Esophagus squamous epithelium (tissue), 5 donors: ENCODE data around the gene COL6A2. TPM values are rescaled to one million over a fixed set of nuclear protein-coding genes. Genes with fewer than 3 reads are reported as not detected.
A peak's percentile ranks its signal among the peaks of the same experiment; 100 is the strongest.

Source experiments
- DNase-seq: peaks from one replicate; lab custom pipeline; 2025; lab: John Stamatoyannopoulos, UW
- H3K27ac ChIP-seq, 4 donors: fragments of 200-600 bp; sonication (generic); one replicate each; pipeline ENCODE4 v1.5.1; 2016 to 2019; ENCODE audit warnings: mild to moderate bottlenecking in 1 of 4
- H3K27me3 ChIP-seq, 4 donors: fragments of 200-600 bp; sonication (generic); 1 replicate in 3 of 4; 2 replicates in 1 of 4; pipeline versions ENCODE4 v1.5.1 to v1.6.0; 2017 to 2021; ENCODE audit warnings: antibody characterized with exemption in 1 of 4
- H3K36me3 ChIP-seq, 3 donors: fragments of 200-600 bp; sonication (generic); one replicate each; pipeline ENCODE4 v1.5.1; 2016 to 2019
- H3K4me1 ChIP-seq, 3 donors: fragments of 200-600 bp; sonication (generic); one replicate each; pipeline ENCODE4 v1.5.1; 2017 to 2019
- H3K4me3 ChIP-seq, 4 donors: fragments of 200-600 bp; sonication (generic); 1 replicate in 3 of 4; 2 replicates in 1 of 4; pipeline ENCODE4 v1.5.1; 2016 to 2019; ENCODE audit warnings: mild to moderate bottlenecking in 2 of 4, moderate library complexity in 1 of 4
- H3K9me3 ChIP-seq, 3 donors: fragments of 200-600 bp; sonication (generic); one replicate each; pipeline ENCODE4 v1.5.1; 2016 to 2019
- CTCF ChIP-seq, 6 experiments: fragments of 450-650 bp in 4 of 6; fragments of 200-600 bp in 2 of 6; sonication (generic) in 2 of 6; IDR thresholded peaks; one replicate each; pipeline ENCODE4 v1.5.1; 2016 to 2019; ENCODE audit warnings: antibody characterized with exemption in 6 of 6, mild to moderate bottlenecking in 4 of 6, moderate library complexity in 4 of 6
- POLR2A ChIP-seq, 4 donors: fragments of 450-650 bp; IDR thresholded peaks; one replicate each; pipeline ENCODE4 v1.6.1; 2017; ENCODE audit warnings: antibody characterized with exemption in 4 of 4, mild to moderate bottlenecking in 4 of 4, moderate library complexity in 3 of 4
- WGBS, 2 donors: methylation state at CpG; one replicate each; pipeline ENCODE4 v1.1.5; 2018; 5-methylcytosine and 5-hydroxymethylcytosine counted together
- intact Hi-C: fragments of 100-400 bp; cut with DNase I; formaldehyde crosslinking; loops from one replicate; pipeline ENCODE4 v1.15.0; 2022
- total RNA-seq, 4 donors: library from RNA; depleted of rRNA; stranded (reverse); fragments of >200 nt; gene quantifications; one replicate each; pipeline ENCODE4 v1.1.0, GENCODE V29; 2016
- donor health status: DM: yes; HTN: yes; CAD: no.

The COL6A2 gene
- total RNA-seq, 4 donors from 2014 or later: 23.0 to 328 (median 62.0) TPM

- peak overlapping the region; percentile 46 to 96 (median 86) for H3K27ac ChIP-seq
- H3K4me1 ChIP-seq: peaks cover 9 to 63% (median 37%) of the 10 kb centered on the region in 3 donors
- TF ChIP-seq POLR2A (IDR thresholded peaks at IDR 0.05) (no peak), CTCF (IDR thresholded peaks at IDR 0.05) (no peak)
- no peak for DNase-seq
- intact Hi-C loops: no loop called here
- H3K4me3 ChIP-seq: no peak overlapping the region
- H3K9me3 ChIP-seq: no peaks in the 10 kb centered on the region
- peaks cover 0 to 40% (median 0%) of the 10 kb centered on the region in 4 donors for H3K27me3 ChIP-seq
- H3K36me3 ChIP-seq: no peaks in the 10 kb centered on the region
- WGBS, 2 donors: 31 to 35% methylated on average over 9 to 12 of the region's 12 CpGs
Observed at GRCh38 chr21:46054451-46054881, 43.4 kb upstream of the COL6A2 start.

GRCh38 chr21:46055863-46056281, 42.0 kb upstream of the COL6A2 start:
- no peak for DNase-seq
- intact Hi-C loops: no loop called here
- Histone ChIP-seq H3K4me1 (peaks cover 0 to 57% (median 31%) of the 10 kb centered on the region in 3 donors), H3K27ac (peak overlapping the region; percentile 79 to 96 (median 86)), H3K27me3 (peaks cover 0 to 34% (median 0%) of the 10 kb centered on the region in 4 donors), H3K4me3 (no peak overlapping the region), H3K36me3 (no peaks in the 10 kb centered on the region), H3K9me3 (no peaks in the 10 kb centered on the region)
- no peak for TF ChIP-seq CTCF (IDR thresholded peaks at IDR 0.05)
- TF ChIP-seq POLR2A (IDR thresholded peaks at IDR 0.05): no peak
- WGBS, 2 donors: 11 to 52% methylated on average over 4 to 13 of the region's 23 CpGs

GRCh38 chr21:46056450-46056903, 41.4 kb upstream of the COL6A2 start:
- H3K27ac ChIP-seq: peak overlapping the region; percentile 79 to 96 (median 86)
- intact Hi-C loops: no loop called here
- peaks cover 0 to 34% (median 0%) of the 10 kb centered on the region in 4 donors for H3K27me3 ChIP-seq
- no peak overlapping the region for H3K4me3 ChIP-seq
- no peak for DNase-seq
- WGBS, 2 donors: 39 to 40% methylated on average over 4 to 5 of the region's 26 CpGs
- no peaks in the 10 kb centered on the region for H3K36me3 ChIP-seq
- H3K4me1 ChIP-seq: peaks cover 0 to 59% (median 37%) of the 10 kb centered on the region in 3 donors
- TF ChIP-seq POLR2A (IDR thresholded peaks at IDR 0.05) (peak in 2 of 4 donors; percentile 40 to 53), CTCF (IDR thresholded peaks at IDR 0.05) (no peak)
- peaks cover 0 to 1% (median 0%) of the 10 kb centered on the region in 3 donors for H3K9me3 ChIP-seq

GRCh38 chr21:46057111-46057709, 40.7 kb upstream of the COL6A2 start:
- Histone ChIP-seq H3K4me3 (no peak overlapping the region), H3K36me3 (no peaks in the 10 kb centered on the region), H3K27ac (peak overlapping the region; percentile 79 to 96 (median 86)), H3K4me1 (peaks cover 0 to 60% (median 37%) of the 10 kb centered on the region in 3 donors), H3K27me3 (peaks cover 0 to 38% (median 0%) of the 10 kb centered on the region in 4 donors), H3K9me3 (peaks cover 0 to 8% (median 0%) of the 10 kb centered on the region in 3 donors)
- WGBS, 2 donors: 39 to 64% methylated on average over 6 to 10 of the region's 27 CpGs
- TF ChIP-seq POLR2A (IDR thresholded peaks at IDR 0.05) (no peak), CTCF (IDR thresholded peaks at IDR 0.05) (no peak)
- no peak for DNase-seq
- intact Hi-C loops: no loop called here

GRCh38 chr21:46057710-46058241, 40.1 kb upstream of the COL6A2 start:
- no peak for TF ChIP-seq POLR2A (IDR thresholded peaks at IDR 0.05)
- no peak for TF ChIP-seq CTCF (IDR thresholded peaks at IDR 0.05)
- no peak for DNase-seq
- H3K36me3 ChIP-seq: no peaks in the 10 kb centered on the region
- no peak overlapping the region for H3K4me3 ChIP-seq
- H3K27me3 ChIP-seq: peaks cover 0 to 39% (median 0%) of the 10 kb centered on the region in 4 donors
- 85 to 94% methylated on average over 9 to 17 of the region's 23 CpGs for WGBS, 2 donors
- peaks cover 0 to 66% (median 37%) of the 10 kb centered on the region in 3 donors for H3K4me1 ChIP-seq
- H3K9me3 ChIP-seq: peaks cover 0 to 11% (median 0%) of the 10 kb centered on the region in 3 donors
- H3K27ac ChIP-seq: peak overlapping the region; percentile 79 to 96 (median 86)
- intact Hi-C loops: no loop called here
